Vagina (tissue), 2 donors: ENCODE measurements around the gene DFFB.

Experiments
- CTCF ChIP-seq, 3 experiments: fragments of 450-650 bp in 2 of 3; fragments of 200-600 bp in 1 of 3; sonication (generic) in 1 of 3; IDR thresholded peaks; one replicate each; pipeline ENCODE4 v1.5.1; 2017 to 2019; ENCODE audit warnings: antibody characterized with exemption in 3 of 3, mild to moderate bottlenecking in 2 of 3, moderate library complexity in 2 of 3
- POLR2A ChIP-seq, 2 donors: fragments of 450-650 bp; IDR thresholded peaks; one replicate each; pipeline ENCODE4 v1.6.1; 2017; ENCODE audit warnings: antibody characterized with exemption in 2 of 2, mild to moderate bottlenecking in 2 of 2, moderate library complexity in 2 of 2
- POLR2AphosphoS5 ChIP-seq, 2 donors: sonication (generic); formaldehyde crosslinking; IDR thresholded peaks; one replicate each; pipeline ENCODE4 v1.9.0; 2017; ENCODE audit warnings: antibody characterized with exemption in 2 of 2, mild to moderate bottlenecking in 2 of 2, low read depth in 1 of 2; ENCODE audit not compliant: insufficient read depth in 1 of 2

- TF ChIP-seq CTCF (IDR thresholded peaks at IDR 0.05) (no peak), POLR2AphosphoS5 (IDR thresholded peaks at IDR 0.05; ENCODE audit: insufficient read depth in 1 of 2, low read depth in 1 of 2) (no peak), POLR2A (IDR thresholded peaks at IDR 0.05) (no peak)
Observed at GRCh38 chr1:3807769-3808168, 49.5 kb upstream of the DFFB start.
